Muscle of back (tissue), 13 donors: ENCODE results near the gene HSD17B12. TPM values are rescaled to one million over a fixed set of nuclear protein-coding genes. Genes with fewer than 3 reads are reported as not detected.
"Not testable (repeated sequence)": the region's sequence is repeated elsewhere in the genome, so short reads cannot be mapped to it uniquely, and the experiment has no call there.

Experiments
- DNase-seq, 3 donors: peaks; one replicate each; pipeline versions ENCODE4 v3.0.0 to v3.0.0-alpha.2; 2013
- long read RNA-seq, 9 donors: transcript quantifications; one replicate each; lab custom pipeline, GENCODE V29; 2026
- polyA plus RNA-seq, 10 donors: library from polyadenylated mRNA; unstranded; fragments of 120-200 nt; gene quantifications; one replicate each; pipeline ENCODE4 v1.2.1, GENCODE V29; 2013; ENCODE audit not compliant: insufficient read length in 10 of 10

The HSD17B12 gene
- 10 to 100 TPM; 28.9 to 44.3 (median 38.0) TPM for polyA plus RNA-seq
- long read RNA-seq, donor 1, full-length matches to known transcripts = 11 of 11 reads
- long read RNA-seq, donor 1, partial matches to known transcripts = 0 of 11 reads
- long read RNA-seq, donor 1, other reads (novel, unspliced or antisense) = 0 of 11 reads
- long read RNA-seq, donor 2, full-length matches to known transcripts = 8 of 13 reads
- long read RNA-seq, donor 2, partial matches to known transcripts = 5 of 13 reads
- long read RNA-seq, donor 2, other reads (novel, unspliced or antisense) = 0 of 13 reads
- long read RNA-seq, donor 3 = 0 reads
- long read RNA-seq, donor 4, partial matches to known transcripts = 0 of 6 reads
- long read RNA-seq, donor 4, other reads (novel, unspliced or antisense) = 5 of 6 reads
- long read RNA-seq, donor 5, transcript HSD17B12-201 (11 exons, 2,571 nt) = major isoform, 15 of 15 reads
- long read RNA-seq, donor 5, partial matches to known transcripts = 0 of 15 reads
- long read RNA-seq, donor 5, other reads (novel, unspliced or antisense) = 0 of 15 reads
- long read RNA-seq, donor 6, transcript HSD17B12-201 (11 exons, 2,571 nt) = major isoform, 7 of 7 reads
- long read RNA-seq, donor 6, partial matches to known transcripts = 0 of 7 reads
- long read RNA-seq, donor 6, other reads (novel, unspliced or antisense) = 0 of 7 reads
- long read RNA-seq, donor 7, full-length matches to known transcripts = 10 of 10 reads
- long read RNA-seq, donor 7, partial matches to known transcripts = 0 of 10 reads
- long read RNA-seq, donor 7, other reads (novel, unspliced or antisense) = 0 of 10 reads
- long read RNA-seq, donor 8, transcript HSD17B12-201 (11 exons, 2,571 nt) = major isoform, 9 of 9 reads
- long read RNA-seq, donor 8, partial matches to known transcripts = 0 of 9 reads
- long read RNA-seq, donor 8, other reads (novel, unspliced or antisense) = 0 of 9 reads
- long read RNA-seq, donor 9, partial matches to known transcripts = 0 of 3 reads
- long read RNA-seq, donor 9, other reads (novel, unspliced or antisense) = 0 of 3 reads

GRCh38 chr11:43680521-43681400, at the start of gene HSD17B12:
Gene HSD17B12 (plus strand): TSS chr11:43680738. CDS start chr11:43680828, 90 bp downstream.
- peak; percentile 98 to 99 (median 99) for DNase-seq

GRCh38 chr11:43631732-43632131, 48.8 kb upstream of the HSD17B12 start:
- no peak for DNase-seq

- peak in 1 of 3 donors; percentile 9 for DNase-seq
Observed at GRCh38 chr11:43632181-43632580, 48.4 kb upstream of the HSD17B12 start.

GRCh38 chr11:43638717-43639116, 41.8 kb upstream of the HSD17B12 start:
- no peak for DNase-seq

GRCh38 chr11:43639224-43639623, 41.3 kb upstream of the HSD17B12 start:
- no peak for DNase-seq

GRCh38 chr11:43639920-43640319, 40.6 kb upstream of the HSD17B12 start:
- no peak for DNase-seq

- DNase-seq = peak; percentile 85 to 96 (median 90)
Observed at GRCh38 chr11:43643898-43644620, 36.5 kb upstream of the HSD17B12 start.

- DNase-seq = no peak
Observed at GRCh38 chr11:43644621-43645299, 35.8 kb upstream of the HSD17B12 start.

GRCh38 chr11:43646767-43647166, 33.8 kb upstream of the HSD17B12 start:
- no peak for DNase-seq

GRCh38 chr11:43648888-43649287, 31.6 kb upstream of the HSD17B12 start:
- DNase-seq = no peak

GRCh38 chr11:43649501-43649900, 31.0 kb upstream of the HSD17B12 start:
- no peak for DNase-seq

GRCh38 chr11:43649921-43650320, 30.6 kb upstream of the HSD17B12 start:
- DNase-seq = no peak

- not testable (repeated sequence) for DNase-seq
Observed at GRCh38 chr11:43663018-43663417, 17.5 kb upstream of the HSD17B12 start.

GRCh38 chr11:43664295-43664694, 16.2 kb upstream of the HSD17B12 start:
- no peak for DNase-seq

- DNase-seq = not testable (repeated sequence)
Observed at GRCh38 chr11:43671284-43671683, 9.3 kb upstream of the HSD17B12 start.

- no peak for DNase-seq
Observed at GRCh38 chr11:43674560-43674959, 6.0 kb upstream of the HSD17B12 start.

GRCh38 chr11:43676933-43677332, 3.6 kb upstream of the HSD17B12 start:
- DNase-seq = no peak

- no peak for DNase-seq
Observed at GRCh38 chr11:43681401-43681942, 934 bp downstream of the HSD17B12 start.

GRCh38 chr11:43682081-43682480, 1.5 kb downstream of the HSD17B12 start:
- peak in 1 of 3 donors; percentile 1 for DNase-seq

GRCh38 chr11:43685440-43685839, 4.9 kb downstream of the HSD17B12 start:
- DNase-seq = no peak
